ENCODE measurements around the gene DCAF5. TPM values are rescaled to one million over a fixed set of nuclear protein-coding genes. Genes with fewer than 3 reads are reported as not detected.

DCAF5 gene
- polyA plus RNA-seq, 3 donors = 22.2 to 55.1 (median 30.6) TPM

DNA sequence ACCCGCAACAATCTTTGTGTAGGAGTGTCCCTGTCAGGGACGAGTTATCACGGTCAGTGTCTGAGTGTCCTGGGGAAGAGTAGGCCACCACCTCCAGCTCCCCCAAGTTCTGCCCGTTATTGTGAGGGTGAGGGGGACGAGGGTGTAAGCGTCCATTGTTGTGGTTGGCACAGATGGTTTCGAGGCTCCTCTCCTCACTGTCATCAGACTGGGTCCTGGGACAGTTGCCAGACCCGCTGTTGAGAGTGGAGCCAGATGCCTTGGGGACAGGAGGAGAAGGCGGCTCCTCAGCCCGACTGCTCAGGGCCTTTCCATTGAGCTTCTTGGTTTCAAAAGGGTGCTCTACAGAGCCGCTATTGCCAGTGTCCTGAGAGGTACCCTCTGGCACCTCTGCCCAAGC is 98.9 kb downstream of the DCAF5 start:
- peaks cover 34 to 55% of the 10 kb centered on the region in 2 donors for H3K36me3 ChIP-seq (replicated peaks in 1 of 2; ENCODE audit: control insufficient read depth in 1 of 2, insufficient read depth in 2 of 2, low read length in 2 of 2)
- H2AFZ ChIP-seq (ENCODE audit: insufficient read depth, low read depth, low read length, poor library complexity, severe bottlenecking) = no peak overlapping the region
- no peak for DNase-seq
- Mint-ChIP-seq H3K36me3 (peaks cover 50 to 61% of the 10 kb centered on the region in 2 donors), H3K27me3 (ENCODE audit: low read depth in 3 of 3) (peaks cover 0 to 4% (median 0%) of the 10 kb centered on the region in 3 donors), H3K27ac (peak overlapping the region in 2 of 7 donors; percentile 4 to 43), H3K9me3 (peaks cover 0 to 1% (median 0%) of the 10 kb centered on the region in 7 donors), H3K4me1 (peaks cover 49% of the 10 kb centered on the region), H3K4me3 (no peak overlapping the region)
- no peak overlapping the region for H3K4me2 ChIP-seq (replicated peaks; ENCODE audit: extremely low read depth, low read length, poor library complexity, severe bottlenecking)
- TF ChIP-seq, protein P1, sequence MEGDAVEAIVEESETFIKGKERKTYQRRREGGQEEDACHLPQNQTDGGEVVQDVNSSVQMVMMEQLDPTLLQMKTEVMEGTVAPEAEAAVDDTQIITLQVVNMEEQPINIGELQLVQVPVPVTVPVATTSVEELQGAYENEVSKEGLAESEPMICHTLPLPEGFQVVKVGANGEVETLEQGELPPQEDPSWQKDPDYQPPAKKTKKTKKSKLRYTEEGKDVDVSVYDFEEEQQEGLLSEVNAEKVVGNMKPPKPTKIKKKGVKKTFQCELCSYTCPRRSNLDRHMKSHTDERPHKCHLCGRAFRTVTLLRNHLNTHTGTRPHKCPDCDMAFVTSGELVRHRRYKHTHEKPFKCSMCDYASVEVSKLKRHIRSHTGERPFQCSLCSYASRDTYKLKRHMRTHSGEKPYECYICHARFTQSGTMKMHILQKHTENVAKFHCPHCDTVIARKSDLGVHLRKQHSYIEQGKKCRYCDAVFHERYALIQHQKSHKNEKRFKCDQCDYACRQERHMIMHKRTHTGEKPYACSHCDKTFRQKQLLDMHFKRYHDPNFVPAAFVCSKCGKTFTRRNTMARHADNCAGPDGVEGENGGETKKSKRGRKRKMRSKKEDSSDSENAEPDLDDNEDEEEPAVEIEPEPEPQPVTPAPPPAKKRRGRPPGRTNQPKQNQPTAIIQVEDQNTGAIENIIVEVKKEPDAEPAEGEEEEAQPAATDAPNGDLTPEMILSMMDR (IDR thresholded peaks at IDR 0.05) = no peak
- WGBS (ENCODE audit: insufficient coverage) = 93% methylated on average over 6 of the region's 11 CpGs
- no peak overlapping the region for H3K27ac ChIP-seq (ENCODE audit: low read depth in 1 of 2, low read length in 2 of 2)
- H3K79me2 ChIP-seq (ENCODE audit: insufficient read depth, low read length) = no peaks in the 10 kb centered on the region
- H3K4me3 ChIP-seq (replicated peaks in 1 of 3; ENCODE audit: low read depth in 2 of 3, low read length in 3 of 3) = no peak overlapping the region
- H3K4me1 ChIP-seq (ENCODE audit: control insufficient read depth in 1 of 2, insufficient read depth in 2 of 2, low read length in 2 of 2) = peaks cover 45 to 50% of the 10 kb centered on the region in 2 donors
- H3K9me3 ChIP-seq (replicated peaks in 1 of 2; ENCODE audit: control insufficient read depth in 1 of 2, insufficient read depth in 1 of 2, low read length in 2 of 2) = no peaks in the 10 kb centered on the region
- H3K27me3 ChIP-seq (ENCODE audit: control insufficient read depth in 2 of 2, insufficient read depth in 2 of 2, low read length in 2 of 2) = no peaks in the 10 kb centered on the region
- H4K20me1 ChIP-seq (ENCODE audit: insufficient read depth, low read length) = no peaks in the 10 kb centered on the region
- no peak overlapping the region for H3K9ac ChIP-seq (ENCODE audit: insufficient read depth, low read length, poor library complexity, severe bottlenecking)
- intact Hi-C loops (cut with micrococcal nuclease) = no loop called here

DNA sequence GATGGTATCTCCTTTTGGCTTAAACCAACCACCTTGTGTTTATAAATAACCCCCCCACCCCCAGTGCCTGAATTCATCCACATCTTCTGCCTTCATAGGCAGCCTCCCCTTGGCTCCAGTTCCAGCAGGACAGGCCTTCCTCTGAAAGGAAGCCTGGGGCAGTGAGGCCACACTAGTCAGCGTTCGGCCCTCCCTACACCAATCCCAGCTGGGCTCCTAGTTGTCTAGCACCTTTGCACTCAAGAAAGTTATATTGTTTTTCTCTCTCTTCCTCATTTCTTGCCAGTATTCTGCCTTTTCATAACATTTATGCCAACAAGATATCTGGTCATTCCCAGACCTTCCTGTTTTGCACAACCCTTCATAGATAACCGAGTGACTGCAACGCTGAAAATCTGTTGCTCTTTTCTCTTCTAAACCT is 100.7 kb downstream of the DCAF5 start:
- Histone ChIP-seq H3K4me3 (replicated peaks in 1 of 3; ENCODE audit: low read depth in 2 of 3, low read length in 3 of 3) (no peak overlapping the region), H3K9ac (ENCODE audit: insufficient read depth, low read length, poor library complexity, severe bottlenecking) (no peak overlapping the region), H3K36me3 (replicated peaks in 1 of 2; ENCODE audit: control insufficient read depth in 1 of 2, insufficient read depth in 2 of 2, low read length in 2 of 2) (peaks cover 30 to 45% of the 10 kb centered on the region in 2 donors), H3K9me3 (replicated peaks in 1 of 2; ENCODE audit: control insufficient read depth in 1 of 2, insufficient read depth in 1 of 2, low read length in 2 of 2) (no peaks in the 10 kb centered on the region), H2AFZ (ENCODE audit: insufficient read depth, low read depth, low read length, poor library complexity, severe bottlenecking) (no peak overlapping the region), H3K27ac (ENCODE audit: low read depth in 1 of 2, low read length in 2 of 2) (peak overlapping the region; percentile 54 to 67), H3K4me1 (ENCODE audit: control insufficient read depth in 1 of 2, insufficient read depth in 2 of 2, low read length in 2 of 2) (peaks cover 38 to 41% of the 10 kb centered on the region in 2 donors), H3K79me2 (ENCODE audit: insufficient read depth, low read length) (no peaks in the 10 kb centered on the region), H3K27me3 (ENCODE audit: control insufficient read depth in 2 of 2, insufficient read depth in 2 of 2, low read length in 2 of 2) (no peaks in the 10 kb centered on the region), H3K4me2 (replicated peaks; ENCODE audit: extremely low read depth, low read length, poor library complexity, severe bottlenecking) (peak overlapping the region; percentile 14), H4K20me1 (ENCODE audit: insufficient read depth, low read length) (no peaks in the 10 kb centered on the region)
- peaks cover 39 to 48% of the 10 kb centered on the region in 2 donors for H3K36me3 Mint-ChIP-seq
- peak overlapping the region in 1 of 2 donors; percentile 26 for H3K4me3 Mint-ChIP-seq
- 0% methylated on average over 4 of the region's 4 CpGs for WGBS (ENCODE audit: insufficient coverage)
- peak overlapping the region; percentile 62 to 89 (median 86) for H3K27ac Mint-ChIP-seq
- peaks cover 0 to 3% (median 0%) of the 10 kb centered on the region in 3 donors for H3K27me3 Mint-ChIP-seq (ENCODE audit: low read depth in 3 of 3)
- peaks cover 48% of the 10 kb centered on the region for H3K4me1 Mint-ChIP-seq
- TF ChIP-seq, protein P1 (IDR thresholded peaks at IDR 0.05) = no peak
- DNase-seq = peak in 2 of 3 donors; percentile 34 to 35
- no peaks in the 10 kb centered on the region for H3K9me3 Mint-ChIP-seq
- intact Hi-C loops (cut with micrococcal nuclease) = no loop called here

Data from CD14-positive monocyte (primary cell).